Activated CD8-positive, alpha-beta T cell treated with anti-CD3 and anti-CD28 coated beads for 36 hours (primary cell): Measurements from ENCODE around the gene RSPO3. TPM values are rescaled to one million over a fixed set of nuclear protein-coding genes. Genes with fewer than 3 reads are reported as not detected.

ENCODE experiments used
- ATAC-seq: fragments of 200-7000 bp; cut with Tn5 transposase; one replicate; pipeline ENCODE4 v1.10.0; 2021; ENCODE audit warnings: mild to moderate bottlenecking, moderate library complexity
- CTCF ChIA-PET: fragments of 350-600 bp; sonication (Branson Sonifier 250); formaldehyde crosslinking; loops from one replicate; lab custom pipeline; 2021; ENCODE audit warnings: antibody characterized with exemption; lab: Charles Lee
- POLR2A ChIA-PET: fragments of 350-600 bp; sonication (Branson Sonifier 250); formaldehyde crosslinking; loops from one replicate; lab custom pipeline; 2021; ENCODE audit warnings: antibody characterized with exemption; lab: Charles Lee
- DNase-seq: peaks from one replicate; pipeline ENCODE4 v3.0.0-alpha.2; 2020
- H3K27ac Mint-ChIP-seq: one replicate; pipeline ENCODE4 v1.8.0; 2021; ENCODE audit warnings: mild to moderate bottlenecking, mixed read lengths
- H3K27me3 Mint-ChIP-seq: one replicate; pipeline ENCODE4 v1.8.0; 2021; ENCODE audit warnings: mixed read lengths
- H3K36me3 Mint-ChIP-seq: one replicate; pipeline ENCODE4 v1.8.0; 2021; ENCODE audit warnings: low read depth, mixed read lengths
- H3K4me1 Mint-ChIP-seq: one replicate; pipeline ENCODE4 v1.8.0; 2021; ENCODE audit warnings: low read depth, mixed read lengths
- H3K4me3 Mint-ChIP-seq: one replicate; pipeline ENCODE4 v1.8.0; 2021; ENCODE audit warnings: mild to moderate bottlenecking, moderate library complexity, mixed read lengths
- H3K9me3 Mint-ChIP-seq: one replicate; pipeline ENCODE4 v1.8.0; 2021; ENCODE audit warnings: mixed read lengths
- intact Hi-C: fragments of 100-400 bp; cut with micrococcal nuclease; formaldehyde crosslinking; loops from one replicate; pipeline ENCODE4 v1.10.0; 2022
- total RNA-seq, 2 experiments: library from RNA; stranded (reverse); gene quantifications; one replicate each; pipeline ENCODE4 v1.2.3, GENCODE V29; 2021
- TF ChIP-seq, protein P1 (sequence below): fragments of 200-600 bp; IDR thresholded peaks from one replicate; pipeline ENCODE4 v1.8.0; 2022; ENCODE audit warnings: antibody characterized with exemption, mild to moderate bottlenecking

The RSPO3 gene
- total RNA-seq, 2 experiments from 2014 or later = not detected

DNA sequence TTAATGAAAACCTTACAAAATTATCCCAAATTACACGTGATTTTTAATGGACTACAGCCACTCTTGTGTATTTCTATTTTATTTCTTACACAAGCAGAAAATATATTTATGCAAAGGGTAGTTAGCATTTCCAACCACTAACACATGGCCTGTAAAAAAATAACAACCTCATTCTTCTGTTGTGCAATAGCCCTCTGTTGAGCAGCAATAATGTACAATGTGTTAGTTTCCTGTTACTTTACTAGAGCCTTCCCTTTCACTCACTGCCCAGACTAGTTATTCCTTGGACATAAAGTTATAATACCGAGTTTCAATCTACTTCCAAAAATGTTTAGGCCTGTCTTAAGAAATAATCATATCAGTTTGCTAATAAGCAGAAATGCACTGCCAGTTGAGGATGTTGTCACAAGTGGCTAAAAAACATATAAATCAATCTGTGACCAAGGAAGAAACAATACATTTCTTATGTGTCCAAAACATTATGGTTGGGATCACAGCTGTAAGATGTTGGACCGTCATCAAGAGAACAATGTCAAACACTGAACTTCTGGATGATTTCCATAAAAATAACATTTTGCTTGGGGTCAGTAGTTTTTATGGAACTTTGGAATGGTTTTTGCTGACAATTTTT, 74.6 kb downstream of the RSPO3 start:
- Mint-ChIP-seq H3K27ac (no peak overlapping the region), H3K27me3 (no peaks in the 10 kb centered on the region), H3K36me3 (no peaks in the 10 kb centered on the region), H3K4me3 (no peak overlapping the region), H3K4me1 (no peaks in the 10 kb centered on the region), H3K9me3 (no peaks in the 10 kb centered on the region)
- ChIA-PET CTCF (no interaction called here), POLR2A (no interaction called here)
- TF ChIP-seq, protein P1, sequence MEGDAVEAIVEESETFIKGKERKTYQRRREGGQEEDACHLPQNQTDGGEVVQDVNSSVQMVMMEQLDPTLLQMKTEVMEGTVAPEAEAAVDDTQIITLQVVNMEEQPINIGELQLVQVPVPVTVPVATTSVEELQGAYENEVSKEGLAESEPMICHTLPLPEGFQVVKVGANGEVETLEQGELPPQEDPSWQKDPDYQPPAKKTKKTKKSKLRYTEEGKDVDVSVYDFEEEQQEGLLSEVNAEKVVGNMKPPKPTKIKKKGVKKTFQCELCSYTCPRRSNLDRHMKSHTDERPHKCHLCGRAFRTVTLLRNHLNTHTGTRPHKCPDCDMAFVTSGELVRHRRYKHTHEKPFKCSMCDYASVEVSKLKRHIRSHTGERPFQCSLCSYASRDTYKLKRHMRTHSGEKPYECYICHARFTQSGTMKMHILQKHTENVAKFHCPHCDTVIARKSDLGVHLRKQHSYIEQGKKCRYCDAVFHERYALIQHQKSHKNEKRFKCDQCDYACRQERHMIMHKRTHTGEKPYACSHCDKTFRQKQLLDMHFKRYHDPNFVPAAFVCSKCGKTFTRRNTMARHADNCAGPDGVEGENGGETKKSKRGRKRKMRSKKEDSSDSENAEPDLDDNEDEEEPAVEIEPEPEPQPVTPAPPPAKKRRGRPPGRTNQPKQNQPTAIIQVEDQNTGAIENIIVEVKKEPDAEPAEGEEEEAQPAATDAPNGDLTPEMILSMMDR = no peak
- no peak for ATAC-seq
- intact Hi-C loops = no loop called here
- no peak for DNase-seq

DNA sequence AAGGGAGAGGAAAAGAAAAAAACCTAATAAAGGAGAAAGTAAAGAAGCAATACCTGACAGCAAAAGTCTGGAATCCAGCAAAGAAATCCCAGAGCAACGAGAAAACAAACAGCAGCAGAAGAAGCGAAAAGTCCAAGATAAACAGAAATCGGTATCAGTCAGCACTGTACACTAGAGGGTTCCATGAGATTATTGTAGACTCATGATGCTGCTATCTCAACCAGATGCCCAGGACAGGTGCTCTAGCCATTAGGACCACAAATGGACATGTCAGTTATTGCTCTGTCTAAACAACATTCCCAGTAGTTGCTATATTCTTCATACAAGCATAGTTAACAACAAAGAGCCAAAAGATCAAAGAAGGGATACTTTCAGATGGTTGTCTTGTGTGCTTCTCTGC, 77.4 kb downstream of the RSPO3 start:
- Mint-ChIP-seq H3K9me3 (no peaks in the 10 kb centered on the region), H3K36me3 (no peaks in the 10 kb centered on the region), H3K27me3 (peaks cover 3% of the 10 kb centered on the region), H3K4me1 (no peaks in the 10 kb centered on the region), H3K4me3 (no peak overlapping the region), H3K27ac (no peak overlapping the region)
- ATAC-seq = no peak
- intact Hi-C loops = no loop called here
- ChIA-PET POLR2A (no interaction called here), CTCF (no interaction called here)
- TF ChIP-seq, protein P1 = no peak
- no peak for DNase-seq

- H3K9me3 Mint-ChIP-seq = no peaks in the 10 kb centered on the region
- H3K27ac Mint-ChIP-seq = no peak overlapping the region
- CTCF ChIA-PET = interaction anchor here (1.0 kb wide), 2 partner anchors 12 to 67 kb away, joined by 3 to 4 read pairs; no protein-coding TSS in a partner anchor
- POLR2A ChIA-PET = no interaction called here
- no peaks in the 10 kb centered on the region for H3K36me3 Mint-ChIP-seq
- peaks cover 8% of the 10 kb centered on the region for H3K27me3 Mint-ChIP-seq
- TF ChIP-seq, protein P1 = no peak
- intact Hi-C loops = no loop called here
- no peak for ATAC-seq
- no peaks in the 10 kb centered on the region for H3K4me1 Mint-ChIP-seq
- no peak overlapping the region for H3K4me3 Mint-ChIP-seq
- DNase-seq = no peak
These were observed 80.1 kb downstream of the RSPO3 start for GRCh38 chr6:127198549-127198948.

- no peak for DNase-seq
- intact Hi-C loops = no loop called here
- H3K27ac Mint-ChIP-seq = no peak overlapping the region
- ChIA-PET CTCF (interaction anchor here (1.0 kb wide), 2 partner anchors 12 to 66 kb away, joined by 3 to 4 read pairs; no protein-coding TSS in a partner anchor), POLR2A (no interaction called here)
- H3K27me3 Mint-ChIP-seq = peaks cover 11% of the 10 kb centered on the region
- no peaks in the 10 kb centered on the region for H3K36me3 Mint-ChIP-seq
- ATAC-seq = no peak
- H3K4me1 Mint-ChIP-seq = no peaks in the 10 kb centered on the region
- TF ChIP-seq, protein P1 = no peak
- no peaks in the 10 kb centered on the region for H3K9me3 Mint-ChIP-seq
- no peak overlapping the region for H3K4me3 Mint-ChIP-seq
These were observed 81.0 kb downstream of the RSPO3 start for GRCh38 chr6:127199470-127199869.

- Mint-ChIP-seq H3K36me3 (no peaks in the 10 kb centered on the region), H3K4me3 (no peak overlapping the region), H3K4me1 (no peaks in the 10 kb centered on the region), H3K27me3 (peaks cover 11% of the 10 kb centered on the region), H3K27ac (no peak overlapping the region), H3K9me3 (no peaks in the 10 kb centered on the region)
- TF ChIP-seq, protein P1 = no peak
- DNase-seq (no peak), ATAC-seq (no peak)
- intact Hi-C loops = no loop called here
- CTCF ChIA-PET = interaction anchor here (1.2 kb wide), 1 partner anchor 13 kb away, joined by 5 read pairs; no protein-coding TSS in a partner anchor
- POLR2A ChIA-PET = no interaction called here
These were observed 81.6 kb downstream of the RSPO3 start for GRCh38 chr6:127200114-127200513.
